HEK293 (cell line): ENCODE measurements around the gene TCN1.

Experiments used
- CTCF ChIA-PET: fragments of 350-600 bp; formaldehyde crosslinking; extraction: SDS; loops from one replicate; lab custom pipeline; 2021; ENCODE audit warnings: antibody characterized with exemption; lab: Yijun Ruan, JAX
- POLR2A ChIA-PET: fragments of 300-600 bp; formaldehyde crosslinking; extraction: SDS; loops from one replicate; lab custom pipeline; 2020; ENCODE audit warnings: antibody characterized with exemption, inconsistent platforms; lab: Yijun Ruan, JAX
- H3K27ac ChIP-seq: fragments of 200-500 bp; sonication (Bioruptor generic); 2 replicates; pipeline ENCODE4 v1.5.1; 2014; ENCODE audit warnings: low read depth, low read length, control low read depth, inconsistent platforms; ENCODE audit errors: extremely low read depth
- H3K36me3 ChIP-seq, 2 experiments: fragments of 200-500 bp in 1 of 2; sonication (Bioruptor generic) in 1 of 2; 1 replicate in 1 of 2; 2 replicates in 1 of 2; pipeline ENCODE4 v1.5.1; 2014 to 2017; ENCODE audit warnings: inconsistent platforms in 2 of 2, low read length in 2 of 2; ENCODE audit not compliant: control insufficient read depth in 2 of 2, insufficient read depth in 1 of 2
- H3K4me1 ChIP-seq: fragments of 200-500 bp; sonication (Bioruptor generic); 2 replicates; pipeline ENCODE4 v1.5.1; 2014; ENCODE audit warnings: mild to moderate bottlenecking, low read length, inconsistent platforms; ENCODE audit not compliant: control insufficient read depth, insufficient read depth
- H3K4me3 ChIP-seq: 2 replicates; pipeline ENCODE4 v1.5.1; 2011; ENCODE audit warnings: low read depth, mild to moderate bottlenecking, control low read depth, low read length, moderate library complexity
- H3K9me3 ChIP-seq: fragments of 200-500 bp; sonication (Bioruptor generic); 2 replicates; pipeline ENCODE4 v1.5.1; 2014; ENCODE audit warnings: low read depth, low read length, inconsistent platforms; ENCODE audit not compliant: control insufficient read depth, insufficient read depth
- ZNF366 ChIP-seq: fragments of 450-650 bp; formaldehyde crosslinking; conservative IDR thresholded peaks from 2 replicates; pipeline ENCODE4 v1.5.1; 2016; ENCODE audit warnings: missing biosample characterization, missing genetic modification characterization
- TF ChIP-seq, protein P1 (sequence below): fragments of 450-650 bp; formaldehyde crosslinking; IDR thresholded peaks from 2 replicates; pipeline ENCODE4 v1.5.1; 2016; ENCODE audit warnings: missing biosample characterization, missing genetic modification characterization

TCN1 gene

DNA sequence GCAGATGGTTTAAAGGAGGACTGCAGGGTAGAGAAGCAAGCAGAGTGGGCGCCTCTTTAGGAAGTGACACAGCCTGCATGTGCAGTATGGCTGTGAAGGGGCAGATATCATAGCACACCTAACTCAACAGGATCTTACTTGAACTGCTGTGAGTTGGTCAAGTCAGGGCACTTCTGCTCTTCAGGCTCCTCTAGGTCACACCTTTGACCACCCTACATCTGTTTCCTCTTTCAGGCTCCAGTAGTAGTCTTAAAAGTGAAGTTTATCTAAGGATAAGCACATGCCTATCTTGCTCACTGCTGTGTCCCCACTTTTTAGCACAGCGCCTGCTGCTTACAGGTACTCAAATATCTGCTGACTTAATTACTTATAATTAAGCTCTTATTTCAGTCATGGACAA is 62.2 kb downstream of the TCN1 start:
- H3K9me3 ChIP-seq = no peaks in the 10 kb centered on the region
- no peak for TF ChIP-seq ZNF366
- TF ChIP-seq, protein P1, sequence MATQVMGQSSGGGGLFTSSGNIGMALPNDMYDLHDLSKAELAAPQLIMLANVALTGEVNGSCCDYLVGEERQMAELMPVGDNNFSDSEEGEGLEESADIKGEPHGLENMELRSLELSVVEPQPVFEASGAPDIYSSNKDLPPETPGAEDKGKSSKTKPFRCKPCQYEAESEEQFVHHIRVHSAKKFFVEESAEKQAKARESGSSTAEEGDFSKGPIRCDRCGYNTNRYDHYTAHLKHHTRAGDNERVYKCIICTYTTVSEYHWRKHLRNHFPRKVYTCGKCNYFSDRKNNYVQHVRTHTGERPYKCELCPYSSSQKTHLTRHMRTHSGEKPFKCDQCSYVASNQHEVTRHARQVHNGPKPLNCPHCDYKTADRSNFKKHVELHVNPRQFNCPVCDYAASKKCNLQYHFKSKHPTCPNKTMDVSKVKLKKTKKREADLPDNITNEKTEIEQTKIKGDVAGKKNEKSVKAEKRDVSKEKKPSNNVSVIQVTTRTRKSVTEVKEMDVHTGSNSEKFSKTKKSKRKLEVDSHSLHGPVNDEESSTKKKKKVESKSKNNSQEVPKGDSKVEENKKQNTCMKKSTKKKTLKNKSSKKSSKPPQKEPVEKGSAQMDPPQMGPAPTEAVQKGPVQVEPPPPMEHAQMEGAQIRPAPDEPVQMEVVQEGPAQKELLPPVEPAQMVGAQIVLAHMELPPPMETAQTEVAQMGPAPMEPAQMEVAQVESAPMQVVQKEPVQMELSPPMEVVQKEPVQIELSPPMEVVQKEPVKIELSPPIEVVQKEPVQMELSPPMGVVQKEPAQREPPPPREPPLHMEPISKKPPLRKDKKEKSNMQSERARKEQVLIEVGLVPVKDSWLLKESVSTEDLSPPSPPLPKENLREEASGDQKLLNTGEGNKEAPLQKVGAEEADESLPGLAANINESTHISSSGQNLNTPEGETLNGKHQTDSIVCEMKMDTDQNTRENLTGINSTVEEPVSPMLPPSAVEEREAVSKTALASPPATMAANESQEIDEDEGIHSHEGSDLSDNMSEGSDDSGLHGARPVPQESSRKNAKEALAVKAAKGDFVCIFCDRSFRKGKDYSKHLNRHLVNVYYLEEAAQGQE (tag by site-specific recombination) = no peak
- H3K4me3 ChIP-seq = no peak overlapping the region
- ChIA-PET CTCF (interaction anchor here (0.9 to 12.5 kb wide), 3 partner anchors 10 to 448 kb away, joined by 4 to 110 read pairs (median 5); partner anchors contain the start of gene STX3), POLR2A (no interaction called here)
- H3K27ac ChIP-seq = no peak overlapping the region
- H3K4me1 ChIP-seq = no peaks in the 10 kb centered on the region
- H3K36me3 ChIP-seq = peaks cover 4 to 82% of the 10 kb centered on the region in 2 experiments; a peak in 2 of 3 replicates
